Activated CD8-positive, alpha-beta memory T cell treated with anti-CD3 and anti-CD28 coated beads, Interleukin-2, amount 50 U/mL, for 24 hours (primary cell): ENCODE data around the gene KLF6.
"Not testable (repeated sequence)": the region's sequence is repeated elsewhere in the genome, so short reads cannot be mapped to it uniquely, and the experiment has no call there.

ENCODE experiments used
- DNase-seq: peaks from one replicate; pipeline ENCODE4 v3.0.0-alpha.2; 2020; ENCODE audit errors: extremely low read depth

KLF6 gene

DNA sequence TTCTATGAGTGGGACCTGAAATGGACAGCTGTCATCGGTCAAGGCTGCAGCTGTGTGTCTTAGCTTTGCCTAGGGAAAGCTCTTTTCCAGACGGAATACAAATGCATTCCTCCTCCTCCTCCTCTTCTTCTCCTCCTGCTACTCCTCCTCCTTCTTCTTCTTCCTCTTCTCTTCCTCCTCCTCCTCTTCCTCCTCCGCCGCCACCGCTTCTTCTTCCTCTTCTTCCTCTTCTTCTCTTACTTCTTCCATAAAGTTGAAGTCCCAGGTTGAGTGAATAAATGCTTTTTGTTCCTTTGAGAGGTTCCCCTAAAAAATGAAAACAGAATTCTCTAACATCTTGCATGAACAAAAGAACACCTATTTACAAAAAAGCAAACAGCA is 28.7 kb downstream of the KLF6 start:
- DNase-seq = no peak

GRCh38 chr10:3755440-3756359 is 29.3 kb downstream of the KLF6 start:
- DNase-seq = no peak

DNA sequence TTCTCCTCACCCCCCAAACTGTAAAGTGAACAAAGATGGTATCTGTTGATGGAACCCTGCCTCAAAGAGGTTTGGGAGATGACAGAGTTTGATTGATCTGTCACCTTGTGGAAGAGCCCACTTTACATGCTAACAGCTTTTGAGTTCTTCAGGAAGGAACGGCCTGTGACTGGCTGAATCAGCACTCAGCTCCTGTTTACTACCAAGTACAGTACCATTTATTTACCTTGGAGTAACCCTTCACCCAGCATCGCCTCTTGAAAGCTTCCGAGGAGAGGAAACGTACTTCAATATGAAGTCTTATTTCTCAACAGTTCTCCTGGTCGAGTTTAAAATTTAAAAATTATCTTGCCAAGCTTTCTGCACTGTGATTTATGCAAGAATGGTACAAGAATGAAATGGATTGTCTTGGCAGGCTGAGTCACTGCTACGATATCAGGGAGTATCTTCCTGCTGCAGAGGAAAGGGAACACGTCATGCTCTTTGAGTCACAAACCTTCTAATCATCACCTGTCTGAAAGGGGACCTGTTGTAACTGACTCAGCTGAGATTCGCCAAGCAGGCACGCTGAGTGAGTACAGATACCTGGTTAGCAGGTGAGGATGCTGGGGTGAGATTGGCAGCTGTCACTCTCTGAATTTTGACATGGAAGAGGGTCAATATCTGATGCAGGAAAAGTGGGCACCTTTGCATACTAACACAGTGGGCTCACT is 30.1 kb downstream of the KLF6 start:
- DNase-seq = no peak

DNA sequence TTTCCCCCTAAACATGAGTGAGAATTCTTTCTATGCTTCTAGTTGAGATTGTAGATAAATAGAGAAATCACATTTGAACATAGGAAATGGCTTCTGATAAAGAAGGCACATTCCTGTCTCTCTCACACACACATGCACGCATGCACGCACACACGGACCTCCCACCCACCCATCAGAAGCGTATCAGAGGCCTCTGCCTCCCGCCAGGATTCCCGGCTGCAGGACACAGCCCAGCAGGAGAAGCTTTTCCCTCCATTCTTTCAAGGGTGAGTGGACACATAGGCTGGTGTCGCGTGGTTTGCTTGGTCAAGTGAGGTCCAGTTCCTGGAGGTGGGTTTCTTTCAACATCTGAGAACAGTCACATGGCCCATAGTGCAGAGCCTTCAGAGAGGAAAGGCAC is 34.2 kb downstream of the KLF6 start:
- no peak for DNase-seq

DNA sequence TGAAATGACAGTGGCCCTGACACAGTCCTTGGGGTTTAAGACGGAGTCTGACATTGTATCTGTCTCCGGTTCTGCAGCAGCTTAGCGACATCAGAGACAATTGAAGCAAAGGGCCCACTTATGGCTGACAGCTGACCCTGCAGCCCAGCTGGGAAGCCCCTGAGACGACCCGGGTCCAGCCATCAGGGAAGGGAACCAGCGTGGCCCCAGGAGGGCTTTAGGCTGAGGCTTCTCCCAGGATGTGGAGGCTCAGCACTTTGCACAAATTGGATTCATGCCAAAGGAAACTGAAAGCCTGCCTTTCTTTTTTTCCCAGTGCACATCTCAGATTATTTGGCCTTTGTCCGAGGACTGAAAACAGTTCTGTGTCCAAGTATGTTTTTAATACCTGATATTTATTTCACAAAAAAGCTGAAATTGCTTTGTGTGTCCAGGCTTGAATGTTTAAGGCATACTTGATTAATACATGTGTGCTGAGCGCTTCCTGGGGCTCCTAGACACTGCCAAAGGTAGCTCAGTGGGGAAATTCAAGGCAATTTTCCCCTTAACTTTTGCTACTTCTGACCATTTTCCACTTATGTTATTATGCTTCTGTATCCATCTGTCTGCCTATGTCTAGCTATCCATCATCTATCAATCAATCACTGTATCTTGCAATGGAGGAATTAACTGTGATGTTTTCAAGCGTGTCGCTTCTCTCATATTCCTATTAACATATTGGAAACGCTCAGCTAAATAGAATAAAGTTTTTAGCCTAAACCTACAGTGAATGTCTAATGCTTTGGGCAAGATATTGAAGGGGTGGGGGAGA is 34.8 kb downstream of the KLF6 start:
- DNase-seq = no peak

GRCh38 chr10:3749600-3749999 is 35.4 kb downstream of the KLF6 start:
- no peak for DNase-seq

DNA sequence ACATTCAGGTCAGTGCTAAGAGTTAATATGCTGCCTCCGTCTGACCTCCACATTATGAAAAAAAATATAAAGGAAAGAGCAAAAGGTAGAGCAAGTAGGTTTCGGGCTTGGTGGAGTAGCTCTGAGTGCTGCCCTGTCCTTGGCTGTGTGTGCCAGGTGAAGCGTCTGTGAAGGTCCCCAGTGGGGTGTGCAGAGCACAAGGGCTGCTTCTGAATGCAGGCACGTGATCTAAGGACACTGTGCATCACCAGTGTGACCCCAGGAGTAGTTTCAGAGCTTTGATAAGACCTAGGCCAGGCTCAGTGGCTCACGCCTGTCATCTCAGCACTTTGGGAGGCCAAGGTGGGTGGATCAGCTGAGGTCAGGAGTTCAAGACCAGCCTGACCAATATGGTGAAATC is 36.0 kb downstream of the KLF6 start:
- DNase-seq = no peak

DNA sequence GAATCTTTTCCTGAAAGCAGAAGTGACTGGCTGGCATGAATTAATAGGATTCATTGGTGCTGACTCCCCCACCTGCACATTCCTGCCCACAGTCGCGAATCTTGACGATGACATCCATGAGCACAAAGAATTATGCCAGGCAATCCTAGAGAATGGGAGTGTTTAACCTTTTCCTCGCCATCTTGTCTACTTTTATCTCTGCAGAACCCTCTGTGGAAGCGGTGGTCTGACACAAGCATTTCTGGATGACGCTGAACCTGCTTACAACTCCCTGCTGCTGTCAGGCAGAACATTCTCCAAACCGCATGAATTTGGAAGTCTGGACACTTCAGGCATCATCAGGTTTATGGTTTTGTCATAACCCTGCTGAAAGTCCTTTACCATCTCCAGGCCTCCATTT is 36.5 kb downstream of the KLF6 start:
- DNase-seq = no peak

- no peak for DNase-seq
These were observed 37.0 kb downstream of the KLF6 start for GRCh38 chr10:3747984-3748383.

DNA sequence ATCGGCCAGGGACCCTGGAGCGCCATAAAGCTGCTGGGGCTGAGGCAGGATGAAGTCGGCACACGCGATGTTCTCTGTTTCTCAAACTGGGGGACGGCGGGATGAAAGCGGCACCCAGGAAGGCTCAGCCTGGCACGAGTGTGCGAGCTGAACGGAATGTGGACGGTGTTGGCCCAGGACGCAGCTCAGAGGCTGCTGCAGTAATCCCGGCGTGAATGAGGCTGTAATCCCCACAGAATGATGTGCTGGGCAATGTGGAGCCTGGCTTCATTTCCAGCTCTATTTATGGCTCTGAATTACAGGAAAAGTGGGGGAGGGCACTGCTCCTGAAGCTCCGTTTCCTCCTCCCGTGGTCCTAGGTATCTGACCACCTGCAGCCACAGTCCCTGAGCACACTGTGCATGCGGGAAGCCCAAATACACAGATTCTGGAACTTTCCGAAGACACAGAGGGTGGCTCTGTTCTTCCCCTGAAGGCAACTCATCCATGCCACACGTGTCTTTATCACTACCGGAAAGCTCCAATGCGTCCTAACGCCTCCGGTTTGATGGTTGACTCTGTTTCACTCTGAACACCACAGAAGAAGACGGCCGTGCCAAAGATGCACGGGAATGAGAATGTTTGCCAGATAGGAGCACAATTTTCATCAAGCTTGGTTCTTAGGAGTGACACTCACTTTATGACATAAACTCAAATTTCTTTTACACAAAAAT is 37.6 kb downstream of the KLF6 start:
- DNase-seq = no peak

- DNase-seq = no peak
These were observed 38.4 kb downstream of the KLF6 start for GRCh38 chr10:3746634-3747033.

DNA sequence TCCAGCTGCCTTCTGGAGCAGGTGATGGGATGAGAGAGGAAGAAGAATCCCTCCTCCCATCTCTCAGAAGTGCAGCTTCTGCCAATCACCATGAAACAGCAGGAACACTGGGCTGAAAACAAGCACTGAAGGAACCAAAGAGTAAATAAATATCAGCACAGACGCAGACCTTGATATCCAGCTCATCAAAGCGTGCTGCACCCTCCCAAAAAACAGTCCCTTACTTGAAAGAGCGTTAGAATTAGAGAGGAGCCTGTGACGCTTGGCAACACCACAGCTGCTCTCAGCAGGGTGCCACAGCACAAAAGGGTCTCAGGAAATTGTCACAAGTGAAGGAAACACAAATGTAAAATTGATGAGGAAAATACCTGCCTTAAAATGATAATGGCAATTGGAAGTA is 39.5 kb downstream of the KLF6 start:
- DNase-seq = no peak

- no peak for DNase-seq
These were observed 43.1 kb downstream of the KLF6 start for GRCh38 chr10:3741688-3742461.

GRCh38 chr10:3740157-3740871 is 44.7 kb downstream of the KLF6 start:
- no peak for DNase-seq

DNA sequence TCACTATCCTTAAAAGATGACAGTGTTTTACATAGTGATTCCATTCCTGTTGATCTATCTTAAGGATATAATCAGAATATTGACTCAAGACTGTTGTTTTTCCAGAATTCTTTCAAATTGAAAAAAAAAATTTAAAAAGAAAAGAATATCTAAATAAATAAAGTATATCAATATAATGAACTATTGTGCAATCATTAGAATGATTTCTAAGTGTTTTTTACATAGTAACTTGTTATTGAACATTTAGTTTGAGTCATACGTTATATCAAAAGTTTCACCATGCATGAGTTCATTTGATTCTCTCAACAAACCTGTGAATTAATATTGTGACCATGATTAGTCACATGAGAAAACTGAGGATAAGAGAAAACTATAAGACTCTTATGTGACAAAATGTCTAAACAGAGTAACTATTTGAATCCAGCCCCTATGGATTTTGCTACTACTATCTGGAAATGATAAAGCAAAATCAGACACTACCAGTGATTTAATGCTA is 46.1 kb downstream of the KLF6 start:
- DNase-seq = no peak

GRCh38 chr10:3737864-3738263 is 47.1 kb downstream of the KLF6 start:
- DNase-seq = no peak

DNA sequence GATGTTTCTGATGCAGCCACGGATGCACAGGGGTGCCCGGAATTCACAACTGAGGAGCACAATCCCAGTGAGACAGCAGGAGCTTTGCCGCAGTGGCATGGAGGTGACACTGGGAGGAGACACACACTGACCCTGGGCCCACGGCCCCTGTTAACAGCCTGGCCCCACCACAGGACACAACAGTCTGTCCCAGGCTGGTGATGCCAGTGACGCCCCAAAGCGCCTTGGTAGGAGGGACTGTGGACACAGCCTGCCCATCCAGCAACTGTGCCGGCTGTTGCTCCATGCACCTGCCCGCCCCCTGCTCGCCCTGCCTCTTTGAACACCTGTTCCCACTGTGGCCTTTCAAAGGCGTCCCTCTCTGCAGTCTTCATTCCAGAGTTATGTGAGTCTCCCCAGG is 49.8 kb downstream of the KLF6 start:
- no peak for DNase-seq

GRCh38 chr10:3734111-3734510 is 50.9 kb downstream of the KLF6 start:
- no peak for DNase-seq

DNA sequence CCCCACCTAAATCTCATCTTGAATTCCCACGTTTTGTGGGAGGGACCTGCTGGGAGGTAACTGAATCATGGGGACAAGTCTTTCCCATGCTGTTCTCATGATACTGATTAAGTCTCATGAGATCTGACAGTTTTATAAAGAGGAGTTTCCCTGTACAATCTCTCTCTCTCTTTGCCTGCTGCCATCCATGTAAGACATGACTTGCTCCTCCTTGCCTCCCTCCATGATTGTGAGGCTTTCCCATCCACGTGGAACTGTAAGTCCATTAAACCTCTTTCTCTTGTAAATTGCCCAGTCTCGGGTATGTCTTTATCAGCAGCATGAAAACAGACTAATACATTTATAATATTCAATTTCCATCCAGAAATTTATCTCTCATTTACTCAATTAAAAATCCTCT is 52.8 kb downstream of the KLF6 start:
- not testable (repeated sequence) for DNase-seq

- DNase-seq = no peak
These were observed 55.5 kb downstream of the KLF6 start for GRCh38 chr10:3729397-3729976.
